Skeletal muscle tissue (tissue), 4 donors: ENCODE data around the gene AVPI1. TPM values are rescaled to one million over a fixed set of nuclear protein-coding genes. Genes with fewer than 3 reads are reported as not detected.
"Not testable (repeated sequence)": the region's sequence is repeated elsewhere in the genome, so short reads cannot be mapped to it uniquely, and the experiment has no call there.

Experiments
- H3K27ac ChIP-seq: one replicate; pipeline ENCODE4 v1.7.0; 2013; ENCODE audit warnings: mild to moderate bottlenecking, low read depth, low read length, inconsistent platforms
- H3K27me3 ChIP-seq, 3 donors: one replicate each; pipeline ENCODE4 v1.7.0; 2013; ENCODE audit warnings: low read length in 3 of 3; ENCODE audit not compliant: control insufficient read depth in 3 of 3, insufficient read depth in 3 of 3
- H3K36me3 ChIP-seq, 3 donors: one replicate each; pipeline ENCODE4 v1.7.0; 2013; ENCODE audit warnings: low read length in 3 of 3; ENCODE audit not compliant: control insufficient read depth in 3 of 3, insufficient read depth in 3 of 3
- H3K4me1 ChIP-seq, 3 donors: one replicate each; pipeline ENCODE4 v1.7.0; 2013; ENCODE audit warnings: low read length in 3 of 3, mild to moderate bottlenecking in 3 of 3; ENCODE audit not compliant: control insufficient read depth in 3 of 3, insufficient read depth in 3 of 3
- H3K4me3 ChIP-seq, 3 donors: one replicate each; pipeline ENCODE4 v1.7.0; 2013; ENCODE audit warnings: low read length in 3 of 3
- H3K9ac ChIP-seq, 3 donors: one replicate each; pipeline ENCODE4 v1.7.0; 2013; ENCODE audit warnings: low read length in 3 of 3, mild to moderate bottlenecking in 3 of 3, moderate library complexity in 2 of 3, low read depth in 1 of 3
- H3K9me3 ChIP-seq, 3 donors: one replicate each; pipeline ENCODE4 v1.7.0; 2013; ENCODE audit warnings: low read length in 3 of 3; ENCODE audit not compliant: control insufficient read depth in 3 of 3
- total RNA-seq: library from RNA; depleted of rRNA; stranded (reverse); fragments of >200 nt; gene quantifications from one replicate; pipeline ENCODE4 v1.2.3, GENCODE V29; 2014
- donor health status: Osteomylitis.

AVPI1 gene
- total RNA-seq, 1 donor from 2014 or later, result 5.2 TPM

- H3K9ac ChIP-seq, H3K36me3 ChIP-seq, H3K27me3 ChIP-seq, H3K27ac ChIP-seq, H3K4me3 ChIP-seq, H3K9me3 ChIP-seq: not testable (repeated sequence)
- peaks cover 10 to 16% (median 11%) of the 10 kb centered on the region in 3 donors for H3K4me1 ChIP-seq
These were observed 44.4 kb downstream of the AVPI1 start for GRCh38 chr10:97642471-97643159.

- Histone ChIP-seq H3K9ac (peak overlapping the region; percentile 84 to 86 (median 86)), H3K4me3 (peak overlapping the region; percentile 76 to 89 (median 86)), H3K36me3 (peaks cover 7 to 9% (median 8%) of the 10 kb centered on the region in 3 donors), H3K27me3 (no peaks in the 10 kb centered on the region), H3K4me1 (peaks cover 10 to 16% (median 11%) of the 10 kb centered on the region in 3 donors), H3K9me3 (no peaks in the 10 kb centered on the region), H3K27ac (peak overlapping the region; percentile 82)
These were observed 45.9 kb downstream of the AVPI1 start for GRCh38 chr10:97640868-97641811.

- H3K4me3 ChIP-seq, result peak within 1 kb of the TSS; percentile 76 to 89 (median 86)
- peak within 1 kb of the TSS; percentile 82 for H3K27ac ChIP-seq
- H3K9ac ChIP-seq, result peak within 1 kb of the TSS; percentile 84 to 86 (median 86)
- no peaks in the 10 kb centered on the region for H3K9me3 ChIP-seq
- H3K4me1 ChIP-seq, result peaks cover 10 to 16% (median 11%) of the 10 kb centered on the region in 3 donors
- peaks cover 7 to 9% (median 8%) of the 10 kb centered on the region in 3 donors for H3K36me3 ChIP-seq
- H3K27me3 ChIP-seq, result no peaks in the 10 kb centered on the region
These were observed 46.7 kb downstream of the AVPI1 start, which contains the start of gene PI4K2A for GRCh38 chr10:97640174-97640867. Gene PI4K2A (plus strand): TSS chr10:97640671. CDS start chr10:97640743, 72 bp downstream.

- peaks cover 10 to 16% (median 11%) of the 10 kb centered on the region in 3 donors for H3K4me1 ChIP-seq
- H3K27me3 ChIP-seq, H3K9me3 ChIP-seq, H3K27ac ChIP-seq, H3K9ac ChIP-seq, H3K4me3 ChIP-seq, H3K36me3 ChIP-seq: not testable (repeated sequence)
These were observed 48.0 kb downstream of the AVPI1 start for GRCh38 chr10:97639090-97639489.

GRCh38 chr10:97635577-97635976, 51.5 kb downstream of the AVPI1 start:
- Histone ChIP-seq H3K4me3 (no peak overlapping the region), H3K9me3 (no peaks in the 10 kb centered on the region), H3K27ac (no peak overlapping the region), H3K9ac (no peak overlapping the region), H3K27me3 (no peaks in the 10 kb centered on the region), H3K4me1 (peaks cover 7 to 9% (median 7%) of the 10 kb centered on the region in 3 donors), H3K36me3 (no peaks in the 10 kb centered on the region)

GRCh38 chr10:97633921-97634320, 53.1 kb downstream of the AVPI1 start:
- H3K36me3 ChIP-seq, result no peaks in the 10 kb centered on the region
- no peaks in the 10 kb centered on the region for H3K27me3 ChIP-seq
- peaks cover 7 to 9% (median 7%) of the 10 kb centered on the region in 3 donors for H3K4me1 ChIP-seq
- H3K9me3 ChIP-seq, result no peaks in the 10 kb centered on the region
- peak overlapping the region; percentile 48 for H3K27ac ChIP-seq
- H3K4me3 ChIP-seq, result peak overlapping the region; percentile 91 to 93 (median 92)
- peak overlapping the region; percentile 79 to 85 (median 79) for H3K9ac ChIP-seq

GRCh38 chr10:97632949-97633884, 53.8 kb downstream of the AVPI1 start, which contains the start of gene MORN4:
Gene MORN4 (minus strand): TSS chr10:97633500. CDS start chr10:97619653, 13,847 bp downstream.
- H3K27me3 ChIP-seq, result no peaks in the 10 kb centered on the region
- H3K4me3 ChIP-seq, result peak within 1 kb of the TSS; percentile 91 to 93 (median 92)
- peak within 1 kb of the TSS; percentile 79 to 85 (median 79) for H3K9ac ChIP-seq
- no peaks in the 10 kb centered on the region for H3K36me3 ChIP-seq
- no peaks in the 10 kb centered on the region for H3K9me3 ChIP-seq
- H3K4me1 ChIP-seq, result peaks cover 7 to 9% (median 7%) of the 10 kb centered on the region in 3 donors
- H3K27ac ChIP-seq, result peak within 1 kb of the TSS; percentile 48

- Histone ChIP-seq H3K9me3 (no peaks in the 10 kb centered on the region), H3K9ac (no peak overlapping the region), H3K27ac (no peak overlapping the region), H3K4me1 (peaks cover 7 to 9% (median 7%) of the 10 kb centered on the region in 3 donors), H3K4me3 (no peak overlapping the region), H3K27me3 (no peaks in the 10 kb centered on the region), H3K36me3 (no peaks in the 10 kb centered on the region)
These were observed 55.9 kb downstream of the AVPI1 start for GRCh38 chr10:97631098-97631497.

GRCh38 chr10:97629289-97629688, 57.8 kb downstream of the AVPI1 start:
- no peak overlapping the region for H3K9ac ChIP-seq
- no peaks in the 10 kb centered on the region for H3K36me3 ChIP-seq
- no peaks in the 10 kb centered on the region for H3K27me3 ChIP-seq
- H3K4me1 ChIP-seq, result peaks cover 7 to 9% (median 7%) of the 10 kb centered on the region in 3 donors
- no peak overlapping the region for H3K27ac ChIP-seq
- H3K9me3 ChIP-seq, result no peaks in the 10 kb centered on the region
- no peak overlapping the region for H3K4me3 ChIP-seq
